ENCODE measurements around the gene TMEM150B. TPM values are rescaled to one million over a fixed set of nuclear protein-coding genes. Genes with fewer than 3 reads are reported as not detected.

TMEM150B gene
- total and polyA plus RNA-seq, 2 donors (not counting 3 experiments of a cell fraction or from before 2014, with no cell fraction given) = not detected

- peaks cover 3% of the 10 kb centered on the region for H3K4me1 ChIP-seq (ENCODE audit: control insufficient read depth, extremely low read depth, insufficient read depth, low read length)
- no peaks in the 10 kb centered on the region for H3K9me3 ChIP-seq (replicated peaks; ENCODE audit: control insufficient read depth, insufficient read depth, low read length)
- dilution Hi-C loops (cut with MboI; ENCODE audit: extremely low pct_ligation_motif_present, low sequenced_read_pairs) (no loop called here), intact Hi-C loops (cut with micrococcal nuclease) (no loop called here)
- no peak overlapping the region for H3K4me3 ChIP-seq (replicated peaks in 1 of 3; ENCODE audit: insufficient read depth in 1 of 3, low read depth in 1 of 3, low read length in 3 of 3)
- no peaks in the 10 kb centered on the region for H3K36me3 ChIP-seq (ENCODE audit: control insufficient read depth in 2 of 2, extremely low read depth in 1 of 2, insufficient read depth in 2 of 2, low read length in 2 of 2)
- H2AFZ ChIP-seq (ENCODE audit: low read depth, low read length) = peak overlapping the region; percentile 17
- no peak overlapping the region for H3K9ac ChIP-seq (replicated peaks; ENCODE audit: extremely low read depth, insufficient read depth, low read length)
- H3K9me1 ChIP-seq (replicated peaks; ENCODE audit: control insufficient read depth, extremely low read depth, insufficient read depth, low read length) = no peaks in the 10 kb centered on the region
- H3K79me2 ChIP-seq (ENCODE audit: control insufficient read depth, insufficient read depth, low read length) = no peaks in the 10 kb centered on the region
- H3K27ac ChIP-seq (ENCODE audit: insufficient read depth, low read depth, low read length) = no peak overlapping the region
- H3K27me3 ChIP-seq (ENCODE audit: control insufficient read depth in 2 of 2, insufficient read depth in 2 of 2, low read length in 2 of 2) = peaks cover 10 to 21% of the 10 kb centered on the region in 2 experiments
- TF ChIP-seq POLR2AphosphoS5 (IDR thresholded peaks at IDR 0.05; ENCODE audit: insufficient read depth, low read depth, low read length) = no peak
- TF ChIP-seq FOS (IDR thresholded peaks at IDR 0.05; ENCODE audit: borderline replicate concordance, insufficient read depth, low read length) = no peak
- TF ChIP-seq JUN (IDR thresholded peaks at IDR 0.05; ENCODE audit: borderline replicate concordance, insufficient read depth, insufficient read length, low read depth) = no peak
- TF ChIP-seq MYC (IDR thresholded peaks at IDR 0.05; ENCODE audit: low read depth, low read length) = no peak
- TF ChIP-seq EZH2 (IDR thresholded peaks at IDR 0.05; ENCODE audit: borderline replicate concordance, low read depth, low read length, severe bottlenecking) = peak; percentile 65
- no peak for FAIRE-seq
- H3K4me2 ChIP-seq (ENCODE audit: insufficient read depth, low read length) = no peak overlapping the region
- no peaks in the 10 kb centered on the region for H4K20me1 ChIP-seq (replicated peaks; ENCODE audit: control insufficient read depth, extremely low read depth, insufficient read depth, low read length)
- ChIA-PET POLR2A (interaction anchor here (0.6 to 1.2 kb wide), 2 partner anchors 111 to 222 kb away, joined by 3 read pairs; partner anchors contain the start of gene PPP6R1), CTCF (interaction anchor here (1.0 kb wide), 1 partner anchor 68 kb away, joined by 3 read pairs; no protein-coding TSS in a partner anchor)
- no peak for DNase-seq (ENCODE audit: low read depth, low spot score)
- no TSS peak for BruUV-seq (replicated peaks)
These were observed 44.6 kb upstream of the TMEM150B start for GRCh38 chr19:55369653-55370304.
